HG03442 (cell line): ENCODE results near the gene CTNNAL1.
"Not testable (repeated sequence)": the region's sequence is repeated elsewhere in the genome, so short reads cannot be mapped to it uniquely, and the experiment has no call there.

Experiments
- ATAC-seq: cut with Tn5 transposase; IDR thresholded peaks from one replicate; pipeline ENCODE4 v1.9.1; 2021; ENCODE audit warnings: mild to moderate bottlenecking, moderate library complexity; ENCODE audit not compliant: unreplicated experiment

Gene CTNNAL1

DNA sequence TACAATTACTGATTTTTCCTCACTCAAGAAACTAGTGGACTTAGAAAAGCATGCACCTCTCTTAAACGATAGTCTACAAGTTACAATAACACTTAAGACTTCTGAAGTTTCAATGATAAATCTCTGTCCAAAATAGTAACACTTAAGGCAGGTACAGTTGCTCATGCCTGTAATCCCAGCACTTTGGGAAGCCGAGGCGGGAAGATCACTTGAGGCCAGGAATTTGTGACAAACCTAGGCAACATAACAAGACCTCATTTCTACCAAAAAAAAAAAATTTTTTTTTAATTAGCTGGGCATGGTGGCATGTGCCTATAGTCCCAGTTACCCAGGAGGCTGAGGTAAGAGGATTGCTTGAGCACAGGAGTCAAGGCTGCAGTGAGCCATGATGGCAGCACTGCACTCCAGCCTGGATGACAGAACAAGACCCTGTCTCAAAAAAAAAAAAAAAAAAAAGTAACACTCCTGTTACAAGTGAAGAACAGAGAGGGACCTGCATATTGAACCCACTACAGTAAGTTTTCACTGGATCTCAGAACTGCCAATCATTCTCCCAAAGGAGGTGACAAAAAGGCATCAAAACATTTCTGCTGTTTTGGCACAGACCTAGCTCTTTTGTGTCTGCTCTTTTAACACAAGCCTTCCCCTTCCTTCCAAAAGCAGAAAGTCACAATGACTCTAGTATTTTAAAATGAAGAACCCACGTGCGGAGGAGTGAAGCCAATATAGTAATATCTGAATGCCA, 75.6 kb downstream of the CTNNAL1 start:
- no peak for ATAC-seq

DNA sequence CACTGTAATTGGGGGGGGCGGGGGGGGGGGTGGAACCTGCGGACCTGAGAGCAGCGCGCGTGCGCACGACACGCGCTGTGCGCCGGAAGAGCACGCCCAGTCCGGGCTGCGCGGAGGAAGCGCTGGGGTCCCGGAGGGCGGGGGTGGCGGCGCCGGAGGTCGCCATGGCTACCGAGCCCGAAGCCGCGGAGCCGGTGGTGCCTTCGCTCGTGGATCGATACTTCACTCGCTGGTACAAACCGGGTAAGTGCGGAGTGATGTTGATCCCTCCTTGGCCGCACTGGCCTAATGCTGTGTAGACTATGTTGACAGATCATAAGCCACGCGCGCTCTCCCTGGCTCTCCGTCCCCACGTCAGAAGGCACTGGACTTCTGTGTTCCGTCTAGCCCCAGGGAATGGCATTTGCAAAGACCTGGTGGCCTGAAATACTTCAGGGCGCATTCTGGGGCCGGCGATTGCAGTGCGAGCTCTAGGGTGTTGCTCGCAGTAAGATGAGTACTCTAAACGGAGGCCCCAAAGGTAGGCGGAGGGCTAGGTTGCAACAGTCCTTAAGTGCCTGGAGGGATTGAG, 78.9 kb downstream of the CTNNAL1 start, which contains the start of gene ABITRAM:
Gene ABITRAM, plus strand, starts transcription at position 78 of the 571 bp plus-strand sequence. Its CDS starts 87 bp downstream, at position 165.
- peak; percentile 69 for ATAC-seq

DNA sequence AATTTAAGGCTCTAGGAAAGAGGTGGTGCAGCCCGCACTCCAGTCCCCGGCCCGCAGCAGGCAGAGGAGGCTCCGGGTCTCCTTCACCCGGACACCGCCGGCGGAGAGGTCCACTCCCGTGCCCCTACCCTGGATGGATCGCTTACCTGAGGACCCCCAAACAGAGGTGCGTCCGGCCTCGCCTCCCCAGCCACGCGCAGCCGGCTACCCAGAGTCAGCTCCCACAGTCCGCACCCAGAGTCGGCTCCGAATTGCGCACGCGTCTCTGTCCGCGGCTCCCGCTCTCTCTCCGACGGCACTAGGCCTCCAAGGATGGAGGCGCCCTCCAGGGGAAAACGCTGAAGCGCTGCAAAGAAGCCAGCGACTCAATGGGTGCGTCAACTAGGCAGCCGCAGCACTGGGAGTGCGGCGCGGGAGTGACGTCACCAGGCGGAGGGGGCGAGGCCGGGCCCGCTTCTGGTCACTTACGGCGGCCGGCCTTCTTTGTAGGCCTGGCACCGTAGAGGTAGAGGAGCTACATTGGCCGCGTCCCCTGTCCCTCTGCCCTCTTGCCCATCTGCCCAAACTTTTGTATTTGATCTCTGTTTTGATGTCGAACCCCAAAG, 79.5 kb downstream of the CTNNAL1 start, which contains the start of gene ELP1:
Gene ELP1, minus strand, starts transcription at position 407 of the 605 bp plus-strand sequence. CDS start 2,978 bp downstream, outside the sequence.
- peak; percentile 85 for ATAC-seq

DNA sequence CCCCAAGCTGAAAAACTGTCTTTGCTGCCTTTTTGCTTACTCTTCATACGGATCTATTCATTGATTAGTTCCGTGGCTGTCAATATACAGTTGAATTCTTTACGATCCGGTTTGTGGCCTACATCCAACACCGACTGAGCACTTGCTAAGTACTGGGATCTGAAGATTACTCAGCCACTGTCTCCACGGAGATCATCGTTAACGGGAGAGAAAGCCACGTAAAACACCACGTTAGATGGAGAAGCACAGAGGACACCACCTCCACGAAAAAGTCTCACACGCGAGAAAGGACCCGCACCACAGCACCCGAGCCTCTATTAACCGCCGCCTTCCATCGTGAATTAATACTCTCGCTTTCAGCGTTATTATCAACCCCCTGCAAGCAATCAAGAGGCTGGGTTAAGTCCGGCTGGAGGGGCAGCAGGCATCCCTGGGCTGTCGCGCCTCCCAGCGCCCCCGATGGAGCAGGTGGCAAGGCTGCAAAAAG, 80.0 kb downstream of the CTNNAL1 start:
- no peak for ATAC-seq

DNA sequence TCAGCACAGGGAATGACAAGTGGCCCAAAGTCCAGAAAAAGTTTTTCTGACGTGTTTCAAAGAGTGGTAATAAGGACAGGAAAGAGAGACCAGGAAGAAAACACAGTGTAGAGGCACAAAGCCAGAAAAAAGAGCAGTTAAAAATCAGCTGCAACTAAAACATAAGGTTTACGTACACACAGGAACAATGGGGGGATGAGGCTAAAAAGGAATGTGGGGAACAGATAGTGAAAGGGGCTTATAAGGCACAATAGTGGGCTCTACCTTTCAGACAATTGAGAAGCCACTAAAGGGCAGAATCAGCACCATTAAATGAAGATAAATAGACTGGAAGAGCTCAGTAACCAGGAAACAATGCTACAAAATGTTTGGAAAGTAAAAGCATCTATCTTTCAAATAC, 84.9 kb downstream of the CTNNAL1 start:
- no peak for ATAC-seq

DNA sequence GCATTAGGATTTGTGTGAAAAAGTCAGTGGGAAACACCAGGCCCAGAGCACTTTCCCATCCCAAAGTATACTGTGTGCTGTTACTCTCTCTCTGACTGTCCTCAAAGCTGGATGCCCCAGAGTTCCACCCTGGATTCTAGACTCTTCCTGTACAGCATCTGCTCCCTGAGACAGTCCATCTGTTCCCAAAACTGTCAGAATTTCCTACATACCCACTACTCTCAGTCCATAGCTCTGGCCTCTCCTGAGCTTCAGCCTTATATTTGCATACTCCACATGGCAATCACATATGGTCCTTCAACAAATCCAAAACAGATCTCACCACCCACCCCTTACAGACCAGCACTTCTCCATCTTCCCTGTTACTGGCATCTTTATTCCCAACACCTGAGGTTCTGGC, 88.8 kb downstream of the CTNNAL1 start:
- ATAC-seq: no peak

DNA sequence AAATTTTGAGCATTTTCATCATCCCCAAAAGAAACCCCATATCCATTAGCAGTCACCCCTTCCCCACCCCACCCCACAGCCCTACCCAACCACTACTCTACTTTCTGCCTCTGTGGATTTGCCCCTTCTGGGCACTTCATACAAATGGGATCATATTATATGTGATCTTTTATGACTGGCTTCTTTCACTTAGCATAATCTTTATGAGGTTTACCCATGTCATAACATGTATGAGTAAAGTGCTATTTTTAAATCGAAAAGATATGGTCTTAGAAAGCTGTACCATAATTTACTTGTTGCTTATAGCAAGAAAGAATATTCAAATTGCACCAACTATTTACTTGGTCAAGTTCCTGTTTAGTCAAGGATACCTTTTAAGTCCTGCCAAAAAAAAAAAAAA, 92.1 kb downstream of the CTNNAL1 start:
- ATAC-seq: no peak

DNA sequence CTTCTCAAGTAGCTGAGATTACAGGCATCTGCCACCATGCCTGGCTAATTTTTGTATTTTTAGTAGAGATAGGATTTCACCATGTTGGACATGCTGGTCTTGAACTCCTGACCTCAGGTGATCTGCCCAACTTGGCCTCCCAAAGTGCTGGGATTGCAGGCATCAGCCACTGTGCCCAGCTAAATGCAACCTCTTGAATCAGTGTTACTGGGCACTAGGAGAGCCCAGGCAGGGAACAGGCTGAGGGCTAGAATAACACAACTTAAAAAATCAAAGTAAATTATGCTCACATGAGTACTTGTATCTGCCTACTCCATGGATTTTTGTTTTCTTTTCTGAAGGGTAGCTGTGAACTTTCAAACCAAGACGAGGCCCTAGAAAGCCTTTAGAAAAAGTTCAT, 92.9 kb downstream of the CTNNAL1 start:
- ATAC-seq: not testable (repeated sequence)

DNA sequence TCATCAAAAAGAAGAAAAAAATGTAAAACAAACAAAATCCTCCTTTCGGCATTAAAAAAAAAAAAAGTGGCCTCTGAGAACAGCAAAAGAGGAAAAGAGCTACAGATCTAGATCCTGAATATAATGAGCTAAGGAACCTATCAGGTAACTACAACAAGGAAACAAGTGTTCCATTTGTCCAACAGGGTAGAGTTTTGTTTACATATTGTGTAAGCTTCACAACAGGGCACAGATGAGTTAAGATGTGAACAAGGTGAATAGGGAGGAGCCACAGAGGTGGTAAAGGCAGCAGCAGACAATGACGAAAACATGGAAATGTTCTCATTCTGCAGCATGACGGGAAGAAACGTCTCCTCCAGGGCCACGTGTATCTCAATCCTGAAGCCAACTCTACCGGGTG, 93.8 kb downstream of the CTNNAL1 start:
- no peak for ATAC-seq

DNA sequence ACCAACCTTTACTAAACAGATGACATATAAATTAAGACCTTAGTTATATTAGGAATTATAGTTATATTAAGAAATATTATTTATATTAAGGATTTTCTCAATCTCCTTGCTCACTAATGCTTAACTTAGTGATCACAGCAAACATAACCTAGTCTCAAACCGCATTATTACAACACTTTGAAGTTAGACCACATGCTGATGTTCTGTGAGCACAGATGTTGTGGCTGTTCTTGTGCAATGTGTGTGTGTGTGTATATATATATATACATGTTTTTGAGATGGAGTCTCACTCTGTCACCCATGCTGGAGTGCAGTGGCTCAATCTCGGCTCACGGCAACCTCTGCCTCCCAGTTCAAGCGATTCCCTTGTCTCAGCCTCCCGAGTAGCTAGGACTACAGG, 99.9 kb downstream of the CTNNAL1 start:
- ATAC-seq: no peak

DNA sequence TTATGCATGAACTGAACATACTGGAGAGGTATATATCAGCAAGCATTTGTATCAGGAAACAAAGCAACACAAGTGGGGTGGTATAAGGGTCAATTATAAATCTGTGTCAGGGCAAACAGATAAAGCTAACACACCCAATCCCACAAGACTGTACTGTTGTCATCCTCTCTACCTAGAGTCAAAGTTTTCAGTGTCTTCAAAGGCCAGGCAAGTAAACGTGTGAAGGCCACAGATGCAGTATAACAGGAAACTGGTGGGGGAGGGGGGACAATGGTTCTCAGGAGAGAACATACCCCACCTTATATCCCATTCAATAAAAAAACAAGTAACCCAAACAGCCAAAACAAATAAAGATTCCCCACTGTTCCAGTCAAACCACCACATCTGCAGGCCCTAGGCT, 101.5 kb downstream of the CTNNAL1 start:
- ATAC-seq: no peak

DNA sequence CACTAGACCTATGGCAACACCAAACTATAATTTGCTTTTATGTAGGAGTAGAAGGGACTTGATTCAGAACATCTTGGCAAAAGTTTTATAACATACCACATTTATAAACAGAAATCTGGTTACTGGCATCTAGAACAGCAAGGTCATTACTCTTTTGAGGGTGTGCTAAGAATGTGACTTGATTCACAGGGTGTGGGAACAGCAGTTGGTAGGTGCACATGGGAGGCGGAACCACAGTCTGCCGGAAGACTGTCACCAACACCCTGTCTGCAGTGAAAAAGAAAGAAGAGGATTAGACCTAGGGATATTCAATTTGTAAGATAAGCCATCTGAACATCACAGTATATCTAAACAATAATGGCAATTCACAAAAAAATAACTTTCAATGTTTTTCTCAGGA, 102.4 kb downstream of the CTNNAL1 start:
- ATAC-seq: no peak

DNA sequence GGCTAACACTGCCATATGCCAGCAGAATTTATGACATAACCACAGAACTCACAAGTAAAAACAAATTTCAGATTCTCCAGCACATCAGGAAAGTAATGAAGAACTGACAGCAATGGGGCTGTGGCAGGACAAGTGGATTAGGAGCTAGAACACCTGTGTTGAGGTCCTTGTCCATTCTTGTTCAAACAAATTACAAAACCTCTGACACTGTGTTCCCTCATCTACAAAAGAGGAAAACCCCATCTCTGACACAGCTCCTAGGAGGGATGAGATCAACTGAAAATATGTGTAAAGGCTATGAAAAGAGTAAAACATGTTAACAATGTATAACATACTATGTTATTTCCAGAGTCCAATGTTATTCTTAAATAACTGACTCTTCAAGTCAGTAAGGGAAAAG, 102.9 kb downstream of the CTNNAL1 start:
- ATAC-seq: no peak

DNA sequence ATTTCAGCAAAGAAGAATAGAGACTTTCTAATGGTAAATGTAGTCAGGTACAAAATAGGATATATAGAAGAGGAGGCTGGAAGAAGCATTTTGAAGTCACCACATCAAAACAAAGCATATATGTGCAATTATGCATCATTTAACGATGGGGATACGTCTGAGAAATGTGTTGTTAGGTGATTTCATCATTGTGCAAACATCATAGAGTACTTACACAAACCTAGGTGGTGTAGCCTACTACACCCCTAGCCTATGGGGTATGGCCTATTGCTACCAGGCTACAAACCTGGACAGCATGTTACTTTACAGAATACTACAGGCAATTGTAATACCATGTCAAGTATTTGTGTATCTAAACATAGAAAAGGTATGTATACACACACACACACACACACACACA, 107.8 kb downstream of the CTNNAL1 start:
- no peak for ATAC-seq

DNA sequence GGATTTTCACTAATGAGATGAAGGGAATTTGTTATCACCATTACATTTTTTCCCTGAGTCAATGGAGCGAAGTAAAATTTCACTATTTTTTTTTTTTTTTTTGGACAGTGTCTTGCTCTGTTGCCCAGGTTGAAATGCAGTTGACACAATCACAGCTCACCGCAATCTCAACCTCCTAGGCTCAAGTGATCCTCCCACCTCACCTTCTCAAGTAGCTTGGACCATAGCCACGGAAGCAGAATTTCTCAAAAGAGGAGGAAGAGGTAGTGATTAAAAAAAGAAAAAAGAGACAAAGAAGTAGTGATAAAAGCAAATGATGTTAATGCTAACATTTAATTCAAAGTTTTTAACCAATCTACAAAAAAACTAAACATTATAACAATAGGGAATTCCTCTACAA, 109.1 kb downstream of the CTNNAL1 start:
- no peak for ATAC-seq

DNA sequence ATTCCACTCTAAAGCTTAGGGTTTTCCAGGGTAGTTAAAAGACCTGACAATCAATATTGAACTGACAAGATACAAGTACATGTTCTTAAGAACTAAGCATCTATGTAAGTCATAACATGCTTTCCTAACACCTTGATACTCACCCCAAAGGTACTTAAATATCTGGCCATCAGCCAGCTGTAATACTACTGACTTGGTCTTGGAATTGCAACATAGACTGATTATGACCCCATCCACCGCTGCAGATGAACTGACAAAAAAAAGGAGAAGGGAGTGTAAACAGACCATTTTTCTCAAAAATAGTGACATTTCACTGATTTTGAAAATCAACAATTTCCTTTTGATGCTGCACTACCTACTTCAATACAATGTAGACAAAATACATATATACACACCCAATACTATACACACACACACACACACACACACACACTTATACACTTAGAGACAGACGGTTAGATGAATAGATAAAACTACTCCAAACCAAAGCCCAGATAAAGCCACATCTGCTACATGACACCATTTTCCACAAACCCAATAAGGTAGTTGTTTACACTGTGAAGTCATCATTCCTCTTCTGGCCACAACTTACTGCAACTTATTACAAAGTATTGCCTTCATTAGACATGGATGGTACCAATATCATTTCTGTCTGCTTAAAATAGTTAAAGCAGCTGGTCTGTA, 109.7 kb downstream of the CTNNAL1 start:
- no peak for ATAC-seq

DNA sequence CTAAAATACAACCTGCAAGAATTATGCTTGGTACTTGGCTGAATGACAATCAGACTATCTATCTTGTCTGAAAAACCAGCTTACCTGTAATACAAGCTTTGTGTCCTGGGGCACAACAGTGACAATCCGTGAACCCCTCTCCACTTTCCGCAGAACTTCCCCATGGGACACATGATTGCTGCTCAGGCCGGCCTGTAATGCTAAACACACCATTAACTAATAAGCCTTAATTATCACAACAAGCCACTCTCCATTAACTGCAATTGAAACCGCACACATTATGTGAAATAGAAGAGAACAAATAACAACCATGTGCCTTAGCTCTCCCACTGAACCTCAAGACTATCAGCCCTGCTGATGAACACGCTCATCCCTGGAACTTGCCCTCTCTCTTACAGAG, 113.1 kb downstream of the CTNNAL1 start:
- no peak for ATAC-seq

DNA sequence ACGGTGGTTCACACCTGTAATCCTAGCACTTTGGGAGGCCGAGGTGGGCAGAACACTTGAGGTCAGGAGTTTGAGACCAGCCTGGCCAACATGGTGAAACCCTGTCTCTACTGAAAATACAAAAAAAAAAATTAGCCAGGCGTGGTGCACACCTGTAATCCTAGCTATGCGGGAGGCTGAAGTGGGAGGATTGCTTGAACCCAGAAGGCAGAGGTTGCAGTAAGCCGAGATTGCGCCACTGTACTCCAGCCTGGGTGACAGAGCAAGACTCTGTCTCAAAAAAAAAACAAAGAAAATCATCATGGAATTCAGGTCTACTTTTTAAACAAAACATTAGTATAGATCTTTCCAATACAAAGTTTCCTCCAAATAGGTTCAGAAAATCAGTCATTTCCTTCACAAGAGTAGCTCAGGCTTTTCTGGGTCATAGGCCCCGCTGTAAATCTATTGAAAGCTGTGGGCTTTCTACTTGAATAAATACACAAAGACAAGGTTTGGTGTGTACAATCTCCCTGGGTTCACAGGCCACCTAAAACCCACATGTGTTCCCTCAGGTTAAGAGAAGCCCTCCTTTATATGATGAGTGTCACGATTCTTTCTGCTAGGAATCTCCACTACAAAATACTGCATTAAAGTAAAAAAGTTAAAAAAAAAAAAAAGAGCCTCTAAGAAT, 114.1 kb downstream of the CTNNAL1 start:
- not testable (repeated sequence) for ATAC-seq

DNA sequence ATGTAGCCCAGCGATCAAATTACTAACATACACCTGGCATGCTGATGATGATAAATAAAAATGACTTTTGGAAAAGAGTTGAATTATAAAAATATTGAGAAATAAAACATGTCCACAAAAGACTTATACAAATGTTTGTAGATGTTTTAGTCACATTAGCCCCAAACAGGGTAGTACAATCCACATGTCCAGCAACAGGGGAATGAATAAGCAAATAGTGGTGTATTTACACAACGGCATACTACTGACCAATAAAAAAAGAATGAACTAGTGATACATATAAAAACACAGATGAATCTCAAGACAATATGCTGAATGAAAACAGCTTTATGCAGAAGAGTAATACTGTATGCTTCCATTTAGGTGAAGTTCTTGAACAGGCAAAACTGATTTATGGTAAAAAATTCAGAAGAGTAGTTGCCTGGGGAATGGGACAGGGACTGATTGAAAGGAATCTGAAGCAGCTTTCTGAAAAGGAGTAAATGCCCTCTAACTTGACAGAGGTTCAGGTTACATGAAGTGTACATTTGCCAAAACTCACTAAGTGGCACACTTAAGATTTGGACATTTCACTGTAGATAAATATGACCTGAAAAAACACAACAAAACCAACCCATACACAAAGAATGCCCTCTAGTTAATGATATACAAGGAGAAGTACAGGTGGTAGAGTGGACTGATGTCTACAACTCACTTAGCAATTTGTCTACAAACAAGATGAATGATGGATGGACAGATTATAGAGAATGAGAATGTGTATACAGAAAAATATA, 115.8 kb downstream of the CTNNAL1 start:
- ATAC-seq: no peak
